Sigmoid colon (tissue), 7 donors: Measurements from ENCODE around the gene B3GNT5. TPM values are rescaled to one million over a fixed set of nuclear protein-coding genes. Genes with fewer than 3 reads are reported as not detected.

Source experiments
- DNase-seq: peaks from one replicate; pipeline ENCODE4 v3.0.0-alpha.2; 2019
- H3K27ac ChIP-seq, 4 donors: fragments of 200-600 bp; sonication (generic); one replicate each; pipeline ENCODE4 v1.5.1; 2016 to 2019; ENCODE audit warnings: mild to moderate bottlenecking in 1 of 4
- H3K27me3 ChIP-seq, 3 donors: fragments of 200-600 bp; sonication (generic); one replicate each; pipeline ENCODE4 v1.5.1; 2019; ENCODE audit warnings: mild to moderate bottlenecking in 1 of 3
- H3K36me3 ChIP-seq, 4 donors: fragments of 200-600 bp; sonication (generic); one replicate each; pipeline ENCODE4 v1.5.1; 2016 to 2019
- H3K4me1 ChIP-seq, 4 donors: fragments of 200-600 bp; sonication (generic); one replicate each; pipeline ENCODE4 v1.5.1; 2017 to 2019
- H3K4me3 ChIP-seq, 4 donors: fragments of 200-600 bp; sonication (generic); one replicate each; pipeline ENCODE4 v1.5.1; 2017 to 2019; ENCODE audit warnings: mild to moderate bottlenecking in 2 of 4, moderate library complexity in 1 of 4
- H3K9me3 ChIP-seq, 4 donors: fragments of 200-600 bp in 3 of 4; sonication (generic) in 3 of 4; one replicate each; pipeline versions ENCODE4 v1.5.1 to v1.6.1; 2013 to 2019
- CTCF ChIP-seq, 4 experiments: fragments of 450-650 bp in 3 of 4; fragments of 200-600 bp in 1 of 4; IDR thresholded peaks; one replicate each; pipeline ENCODE4 v1.5.1; 2016 to 2019; ENCODE audit warnings: antibody characterized with exemption in 4 of 4, mild to moderate bottlenecking in 3 of 4, moderate library complexity in 2 of 4
- EP300 ChIP-seq, 4 donors: sonication (generic); formaldehyde crosslinking; IDR thresholded peaks; one replicate each; pipeline ENCODE4 v1.6.1; 2017; ENCODE audit warnings: antibody characterized with exemption in 4 of 4
- POLR2A ChIP-seq, 2 donors: fragments of 450-650 bp; IDR thresholded peaks; one replicate each; pipeline ENCODE4 v1.6.1; 2016; ENCODE audit warnings: antibody characterized with exemption in 2 of 2, mild to moderate bottlenecking in 2 of 2, moderate library complexity in 2 of 2
- POLR2AphosphoS5 ChIP-seq, 4 donors: sonication (generic); formaldehyde crosslinking; IDR thresholded peaks; one replicate each; pipeline ENCODE4 v1.6.1; 2017; ENCODE audit warnings: antibody characterized with exemption in 4 of 4
- WGBS, 2 donors: extraction: QIAGEN DNeasy Blood & Tissue Kit; methylation state at CpG; one replicate each; pipeline ENCODE4 v1.1.7; 2013; 5-methylcytosine and 5-hydroxymethylcytosine counted together
- intact Hi-C: fragments of 100-400 bp; cut with DNase I; formaldehyde crosslinking; loops from one replicate; pipeline ENCODE4 v1.15.1; 2023
- polyA plus RNA-seq, 3 donors: library from polyadenylated mRNA; stranded (reverse); fragments of 200-250 nt; gene quantifications; one replicate each; pipeline ENCODE4 v1.2.3, GENCODE V29; 2013
- total RNA-seq, 4 donors: library from RNA; depleted of rRNA; stranded (reverse); fragments of >200 nt; gene quantifications; one replicate each; pipeline ENCODE4 v1.1.0, GENCODE V29; 2016
- donor health status: healthy with polysubstance abuse.
- donor health status: Bipolar disorder and iron deficiency.
- donor health status: healthy.

The B3GNT5 gene
- total and polyA plus RNA-seq, 7 donors = 2.2 to 29.6 (median 4.2) TPM

GRCh38 chr3:183299976-183300375 is 46.9 kb downstream of the B3GNT5 start:
- no peak overlapping the region for H3K4me3 ChIP-seq
- WGBS, 2 donors = 94 to 95% methylated on average over 4 of the region's 4 CpGs
- intact Hi-C loops = no loop called here

GRCh38 chr3:183300996-183301562 is 48.0 kb downstream of the B3GNT5 start:
- 84 to 89% methylated on average over 6 of the region's 6 CpGs for WGBS, 2 donors
- H3K27ac ChIP-seq = no peak overlapping the region
- no peaks in the 10 kb centered on the region for H3K27me3 ChIP-seq
- intact Hi-C loops = no loop called here
- no peaks in the 10 kb centered on the region for H3K36me3 ChIP-seq
- no peak overlapping the region for H3K4me3 ChIP-seq
- H3K4me1 ChIP-seq = peaks cover 0 to 8% (median 0%) of the 10 kb centered on the region in 4 donors
- DNase-seq = no peak
- TF ChIP-seq CTCF (IDR thresholded peaks at IDR 0.05) = no peak
- TF ChIP-seq POLR2A (IDR thresholded peaks at IDR 0.05) = no peak
- TF ChIP-seq POLR2AphosphoS5 (IDR thresholded peaks at IDR 0.05) = no peak
- TF ChIP-seq EP300 (IDR thresholded peaks at IDR 0.05) = no peak
- H3K9me3 ChIP-seq = no peaks in the 10 kb centered on the region

More at GRCh38 chr3:183299976-183300375, 46.9 kb downstream of the B3GNT5 start:
- Histone ChIP-seq H3K9me3 (no peaks in the 10 kb centered on the region), H3K36me3 (no peaks in the 10 kb centered on the region), H3K27ac (no peak overlapping the region), H3K4me1 (peaks cover 0 to 16% (median 0%) of the 10 kb centered on the region in 4 donors), H3K27me3 (no peaks in the 10 kb centered on the region)
- no peak for DNase-seq
- TF ChIP-seq CTCF (IDR thresholded peaks at IDR 0.05) (no peak), POLR2AphosphoS5 (IDR thresholded peaks at IDR 0.05) (no peak), POLR2A (IDR thresholded peaks at IDR 0.05) (no peak), EP300 (IDR thresholded peaks at IDR 0.05) (no peak)

- H3K4me1 ChIP-seq = peaks cover 0 to 8% (median 0%) of the 10 kb centered on the region in 4 donors
- no peak for TF ChIP-seq CTCF (IDR thresholded peaks at IDR 0.05)
- no peak for TF ChIP-seq POLR2AphosphoS5 (IDR thresholded peaks at IDR 0.05)
- TF ChIP-seq POLR2A (IDR thresholded peaks at IDR 0.05) = no peak
- WGBS, 2 donors = 52 to 58% methylated on average over 8 of the region's 8 CpGs
- no peak for DNase-seq
- H3K9me3 ChIP-seq = no peaks in the 10 kb centered on the region
- H3K27ac ChIP-seq = no peak overlapping the region
- intact Hi-C loops = no loop called here
- no peaks in the 10 kb centered on the region for H3K36me3 ChIP-seq
- H3K27me3 ChIP-seq = no peaks in the 10 kb centered on the region
- H3K4me3 ChIP-seq = no peak overlapping the region
Measured at GRCh38 chr3:183301937-183302580, 49.0 kb downstream of the B3GNT5 start.

GRCh38 chr3:183303690-183304089 is 50.6 kb downstream of the B3GNT5 start:
- no peaks in the 10 kb centered on the region for H3K36me3 ChIP-seq
- H3K27me3 ChIP-seq = no peaks in the 10 kb centered on the region
- DNase-seq = no peak
- H3K27ac ChIP-seq = no peak overlapping the region
- peaks cover 0 to 8% (median 0%) of the 10 kb centered on the region in 4 donors for H3K4me1 ChIP-seq
- H3K9me3 ChIP-seq = no peaks in the 10 kb centered on the region
- WGBS, 2 donors = 45 to 71% methylated on average over 2 of the region's 2 CpGs
- intact Hi-C loops = no loop called here
- TF ChIP-seq POLR2A (IDR thresholded peaks at IDR 0.05) (no peak), EP300 (IDR thresholded peaks at IDR 0.05) (no peak)
- H3K4me3 ChIP-seq = no peak overlapping the region

GRCh38 chr3:183306798-183307671 is 54.0 kb downstream of the B3GNT5 start:
- H3K9me3 ChIP-seq = no peaks in the 10 kb centered on the region
- TF ChIP-seq POLR2AphosphoS5 (IDR thresholded peaks at IDR 0.05) (peak in 3 of 4 donors; percentile 7 to 24 (median 7)), CTCF (IDR thresholded peaks at IDR 0.05) (no peak)
- intact Hi-C loops = no loop called here
- H3K27me3 ChIP-seq = no peaks in the 10 kb centered on the region
- no peak overlapping the region for H3K4me3 ChIP-seq
- peak overlapping the region in 2 of 4 donors; percentile 6 to 13 for H3K27ac ChIP-seq
- peak; percentile 81 for DNase-seq
- H3K36me3 ChIP-seq = no peaks in the 10 kb centered on the region
- WGBS, 2 donors = 11 to 26% methylated on average over 9 of the region's 9 CpGs
- H3K4me1 ChIP-seq = no peaks in the 10 kb centered on the region
